HCT116 (cell line): ENCODE results near the gene CTBP2. TPM values are rescaled to one million over a fixed set of nuclear protein-coding genes. Genes with fewer than 3 reads are reported as not detected.

Experiments
- ATAC-seq: fragments of 200-7000 bp; cut with Tn5 transposase; 2 replicates; pipeline ENCODE4 v1.9.1; 2020; ENCODE audit warnings: mild to moderate bottlenecking, moderate library complexity
- BruUV-seq: library from RNA; stranded (reverse); fragments of 400-500 nt; replicated peaks from 2 replicates; lab custom pipeline; 2021; lab: Mats Ljungman, UMichigan
- CTCF ChIA-PET: fragments of 300-600 bp; sonication (Branson Sonifier 250); formaldehyde crosslinking; loops from one replicate; lab custom pipeline; 2021; ENCODE audit warnings: antibody characterized with exemption; lab: Charles Lee
- POLR2A ChIA-PET: fragments of 300-600, 350-600 bp; sonication (Branson Sonifier 250); formaldehyde crosslinking; loops from one replicate; lab custom pipeline; 2021; ENCODE audit warnings: antibody characterized with exemption; lab: Charles Lee
- RAD21 ChIA-PET, 2 experiments: fragments of 300-600 bp; sonication (Branson Sonifier 250); formaldehyde crosslinking; loops; one replicate each; lab custom pipeline; 2023; ENCODE audit warnings: low total read pairs in 2 of 2; ENCODE audit not compliant: uncharacterized antibody in 2 of 2, unreplicated experiment in 2 of 2, low non-redundant PET in 1 of 2; lab: Charles Lee
- DNase-seq: peaks from one replicate; pipeline ENCODE4 v3.0.0-alpha.2; 2010; ENCODE audit warnings: low read depth, low spot score
- H2AFZ ChIP-seq: fragments of 200-600 bp; shearing (Covaris generic), sonication (generic); 2 replicates; pipeline ENCODE4 v1.6.1; 2017; ENCODE audit warnings: low read depth, mixed run types, mixed read lengths, antibody characterized with exemption, low read length; ENCODE audit not compliant: poor library complexity, severe bottlenecking
- H3K27ac ChIP-seq: 2 replicates; pipeline ENCODE4 v1.5.1; 2012; ENCODE audit warnings: low read depth, low read length
- H3K27me3 ChIP-seq: fragments of 200-600 bp; sonication (generic); 2 replicates; pipeline ENCODE4 v1.6.1; 2016; ENCODE audit warnings: mixed run types, low read length, mixed read lengths; ENCODE audit not compliant: insufficient read depth
- H3K36me3 ChIP-seq, 2 experiments: fragments of 200-500 bp in 1 of 2; fragments of 200-600 bp in 1 of 2; sonication (Bioruptor generic) in 1 of 2; sonication (generic) in 1 of 2; 2 replicates each; pipeline versions ENCODE4 v1.5.1 to v1.6.1; 2014 to 2016; ENCODE audit warnings: low read length in 2 of 2, inconsistent platforms in 1 of 2, mixed read lengths in 1 of 2, mixed run types in 1 of 2; ENCODE audit not compliant: insufficient read depth in 2 of 2, control insufficient read depth in 1 of 2
- H3K4me1 ChIP-seq, 2 experiments: fragments of 200-600 bp in 1 of 2; sonication (generic) in 1 of 2; 2 replicates each; pipeline versions ENCODE4 v1.5.1 to v1.6.1; 2012 to 2017; ENCODE audit warnings: low read length in 2 of 2, inconsistent platforms in 1 of 2, mild to moderate bottlenecking in 1 of 2, mixed read lengths in 1 of 2, mixed run types in 1 of 2, moderate library complexity in 1 of 2; ENCODE audit not compliant: insufficient read depth in 2 of 2, control insufficient read depth in 1 of 2
- H3K4me2 ChIP-seq: fragments of 200-600 bp; sonication (generic); 2 replicates; pipeline ENCODE4 v1.6.1; 2017; ENCODE audit warnings: mixed run types, low read length, mixed read lengths
- H3K4me3 ChIP-seq, 2 experiments: fragments of 200-600 bp in 1 of 2; sonication (generic) in 1 of 2; replicated peaks in 1 of 2; 2 replicates each; pipeline ENCODE4 v1.5.1; 2011 to 2016; ENCODE audit warnings: low read length in 2 of 2, control low read depth in 1 of 2, low read depth in 1 of 2, mild to moderate bottlenecking in 1 of 2, mixed read lengths in 1 of 2, mixed run types in 1 of 2
- H3K79me2 ChIP-seq: fragments of 200-600 bp; sonication (generic); 2 replicates; pipeline ENCODE4 v1.6.1; 2017; ENCODE audit warnings: mild to moderate bottlenecking, mixed run types, low read length, moderate library complexity, mixed read lengths; ENCODE audit not compliant: insufficient read depth
- H3K9ac ChIP-seq: fragments of 200-600 bp; sonication (generic); 2 replicates; pipeline ENCODE4 v1.6.1; 2016; ENCODE audit warnings: low read length, mixed read lengths
- H3K9me2 ChIP-seq: fragments of 200-600 bp; sonication (generic), shearing (Covaris generic); 2 replicates; pipeline ENCODE4 v1.6.1; 2017; ENCODE audit warnings: mixed run types, mild to moderate bottlenecking, moderate library complexity; ENCODE audit not compliant: insufficient read depth
- H3K9me3 ChIP-seq, 2 experiments: fragments of 200-500 bp in 1 of 2; fragments of 200-600 bp in 1 of 2; sonication (Bioruptor generic) in 1 of 2; sonication (generic) in 1 of 2; 2 replicates each; pipeline ENCODE4 v1.6.1; 2014 to 2017; ENCODE audit warnings: low read length in 2 of 2, mixed read lengths in 2 of 2, inconsistent platforms in 1 of 2, low read depth in 1 of 2, mild to moderate bottlenecking in 1 of 2, mixed run types in 1 of 2, moderate library complexity in 1 of 2; ENCODE audit not compliant: control insufficient read depth in 1 of 2, insufficient read depth in 1 of 2
- H4K20me1 ChIP-seq: fragments of 200-600 bp; sonication (generic), shearing (Covaris generic); 2 replicates; pipeline ENCODE4 v1.6.1; 2017; ENCODE audit warnings: mixed run types, mild to moderate bottlenecking, moderate library complexity; ENCODE audit not compliant: insufficient read depth
- ATF3 ChIP-seq: IDR thresholded peaks from 2 replicates; pipeline ENCODE4 v1.6.1; 2012
- CBX3 ChIP-seq: IDR thresholded peaks from 2 replicates; pipeline ENCODE4 v1.6.1; 2012; ENCODE audit warnings: low read depth
- CEBPB ChIP-seq: IDR thresholded peaks from 2 replicates; pipeline ENCODE4 v1.6.1; 2012; ENCODE audit warnings: low read depth
- CTCF ChIP-seq, 3 experiments: fragments of 200-600 bp in 1 of 3; sonication (generic) in 1 of 3; IDR thresholded peaks in 2 of 3; conservative IDR thresholded peaks in 1 of 3; 2 replicates each; pipeline ENCODE4 v1.5.1; 2012 to 2017; ENCODE audit warnings: low read depth in 2 of 3, low read length in 2 of 3, antibody characterized with exemption in 1 of 3, borderline replicate concordance in 1 of 3, control low read depth in 1 of 3, mild to moderate bottlenecking in 1 of 3, mixed read lengths in 1 of 3, mixed run types in 1 of 3, moderate library complexity in 1 of 3; ENCODE audit not compliant: insufficient read depth in 1 of 3
- ELF1 ChIP-seq: IDR thresholded peaks from 2 replicates; pipeline ENCODE4 v1.6.1; 2012; ENCODE audit warnings: low read depth, borderline replicate concordance
- EZH2 ChIP-seq: fragments of 200-600 bp; sonication (generic); IDR thresholded peaks from 2 replicates; pipeline ENCODE4 v1.6.1; 2017; ENCODE audit warnings: antibody characterized with exemption, mixed run types
- EZH2phosphoT487 ChIP-seq: fragments of 200-600 bp; IDR thresholded peaks from 2 replicates; pipeline ENCODE4 v1.6.1; 2018; ENCODE audit warnings: antibody characterized with exemption, borderline replicate concordance
- FOSL1 ChIP-seq: IDR thresholded peaks from 2 replicates; pipeline ENCODE4 v1.6.1; 2012; ENCODE audit warnings: low read depth
- JUND ChIP-seq: IDR thresholded peaks from 2 replicates; pipeline ENCODE4 v1.6.1; 2012
- MAX ChIP-seq: IDR thresholded peaks from 2 replicates; pipeline ENCODE4 v1.6.1; 2012
- POLR2AphosphoS5 ChIP-seq: IDR thresholded peaks from 2 replicates; pipeline ENCODE4 v1.6.1; 2011; ENCODE audit warnings: mild to moderate bottlenecking, low read depth, low read length, moderate library complexity
- RAD21 ChIP-seq: IDR thresholded peaks from 2 replicates; pipeline ENCODE4 v1.6.1; 2012; ENCODE audit warnings: low read depth, mild to moderate bottlenecking
- REST ChIP-seq: IDR thresholded peaks from 2 replicates; pipeline ENCODE4 v1.6.1; 2012; ENCODE audit warnings: low read depth
- SRF ChIP-seq: IDR thresholded peaks from 2 replicates; pipeline ENCODE4 v1.6.1; 2012; ENCODE audit warnings: low read depth
- TCF7L2 ChIP-seq: IDR thresholded peaks from 2 replicates; pipeline ENCODE4 v1.7.0; 2011; ENCODE audit warnings: borderline replicate concordance, inconsistent platforms; ENCODE audit not compliant: insufficient read depth, insufficient read length; ENCODE audit errors: extremely low read depth
- YY1 ChIP-seq: IDR thresholded peaks from 2 replicates; pipeline ENCODE4 v1.6.1; 2011; ENCODE audit warnings: low read length, low read depth, moderate library complexity, mild to moderate bottlenecking; ENCODE audit not compliant: insufficient replicate concordance; ENCODE audit errors: extremely low read depth
- ZNF274 ChIP-seq: fragments of 200-500 bp; sonication (Bioruptor generic); IDR thresholded peaks from 2 replicates; pipeline ENCODE4 v1.6.1; 2014; ENCODE audit warnings: mild to moderate bottlenecking, low read depth, low read length, inconsistent platforms
- intact Hi-C: fragments of 100-400 bp; cut with micrococcal nuclease; formaldehyde crosslinking; loops from 2 replicates; pipeline ENCODE4 v1.10.0; 2022
- total RNA-seq: library from RNA; stranded (reverse); gene quantifications from one replicate; pipeline ENCODE4 v1.2.1, GENCODE V29; 2021; ENCODE audit not compliant: unreplicated experiment

The CTBP2 gene
- total RNA-seq, 1 experiment from 2014 or later, result 144 TPM

GRCh38 chr10:125118011-125118611 is 42.3 kb downstream of the CTBP2 start:
- no peak overlapping the region for H3K4me2 ChIP-seq
- H3K9ac ChIP-seq, result no peak overlapping the region
- no peaks in the 10 kb centered on the region for H3K36me3 ChIP-seq
- H2AFZ ChIP-seq, result no peak overlapping the region
- DNase-seq, result no peak
- CTCF ChIA-PET, result interaction anchor here (1.6 kb wide), 1 partner anchor 70 kb away, joined by 5 read pairs; no protein-coding TSS in a partner anchor
- no peaks in the 10 kb centered on the region for H3K9me3 ChIP-seq
- RAD21 ChIA-PET, result no interaction called here
- intact Hi-C loops, result no loop called here
- no peak overlapping the region for H3K27ac ChIP-seq
- ATAC-seq, result no peak
- POLR2A ChIA-PET, result no interaction called here
- H4K20me1 ChIP-seq, result peaks cover 3% of the 10 kb centered on the region; the same call in 1 of the 2 replicates
- TF ChIP-seq FOSL1 (no peak), CTCF (IDR thresholded peaks at IDR 0.05 in 2 of 3, conservative IDR thresholded peaks at IDR 0.05 in 1 of 3; ENCODE audit: borderline replicate concordance in 1 of 3, insufficient read depth in 1 of 3, low read depth in 2 of 3, low read length in 2 of 3) (no peak), MAX (no peak), JUND (no peak), CEBPB (no peak), YY1 (no peak), CBX3 (no peak), ZNF274 (no peak), TCF7L2 (no peak), REST (no peak), RAD21 (no peak), SRF (no peak), POLR2AphosphoS5 (no peak), ELF1 (no peak), EZH2phosphoT487 (no peak), EZH2 (no peak), ATF3 (no peak)
- no peak overlapping the region for H3K4me3 ChIP-seq
- no TSS peak for BruUV-seq
- no peaks in the 10 kb centered on the region for H3K27me3 ChIP-seq
- H3K9me2 ChIP-seq, result no peaks in the 10 kb centered on the region
- peaks cover 36 to 49% of the 10 kb centered on the region in 2 experiments for H3K4me1 ChIP-seq
- peaks cover 97% of the 10 kb centered on the region for H3K79me2 ChIP-seq
